HepG2 (cell line): ENCODE data around the gene GLYATL1B. TPM values are rescaled to one million over a fixed set of nuclear protein-coding genes. Genes with fewer than 3 reads are reported as not detected.

Experiments
- ATF7-NPFF ChIP-seq: sonication (generic); formaldehyde crosslinking; IDR thresholded peaks from 2 replicates; pipeline ENCODE4 v1.8.1; 2023; ENCODE audit warnings: mild to moderate bottlenecking, low read depth, missing genetic modification reagents, moderate library complexity
- ATM ChIP-seq: fragments of 450-650 bp; IDR thresholded peaks from 2 replicates; pipeline ENCODE4 v1.7.1; 2017; ENCODE audit warnings: mild to moderate bottlenecking, borderline replicate concordance
- CCAR2 ChIP-seq: fragments of 200-400 bp; formaldehyde crosslinking; optimal IDR thresholded peaks from 2 replicates; pipeline ENCODE3; 2018; ENCODE audit warnings: low read depth, mild to moderate bottlenecking, low read length, moderate library complexity
- CREB1 ChIP-seq, 2 experiments: fragments of 450-650 bp in 1 of 2; IDR thresholded peaks; 2 replicates each; pipeline ENCODE4 v1.6.1; 2016 to 2017; ENCODE audit warnings: control low read depth in 1 of 2, mild to moderate bottlenecking in 1 of 2, missing compliant biosample characterization in 1 of 2, missing genetic modification characterization in 1 of 2
- GZF1 ChIP-seq: sonication (generic); formaldehyde crosslinking; IDR thresholded peaks from 2 replicates; pipeline ENCODE4 v1.5.1; 2020; ENCODE audit warnings: mild to moderate bottlenecking, missing genetic modification reagents
- NCOA5 ChIP-seq: sonication (generic); formaldehyde crosslinking; IDR thresholded peaks from 2 replicates; pipeline ENCODE4 v1.4.0; 2020; ENCODE audit warnings: missing genetic modification reagents
- POLR2AphosphoS5 ChIP-seq: IDR thresholded peaks from 2 replicates; pipeline ENCODE4 v1.6.1; 2012; ENCODE audit warnings: low read depth, low read length
- TARDBP ChIP-seq: sonication (generic); formaldehyde crosslinking; IDR thresholded peaks from 2 replicates; pipeline ENCODE4 v1.8.0; 2022; ENCODE audit warnings: mild to moderate bottlenecking, missing genetic modification reagents
- ZBTB7A ChIP-seq: sonication (generic); formaldehyde crosslinking; IDR thresholded peaks from 2 replicates; pipeline ENCODE4 v1.8.0; 2022; ENCODE audit warnings: mild to moderate bottlenecking, missing genetic modification reagents
- ZNF143 ChIP-seq: sonication (generic); formaldehyde crosslinking; IDR thresholded peaks from 2 replicates; pipeline ENCODE4 v1.4.0; 2020; ENCODE audit warnings: missing genetic modification reagents
- ZNF343 ChIP-seq: sonication (generic); formaldehyde crosslinking; IDR thresholded peaks from 2 replicates; pipeline ENCODE4 v1.4.0; 2020; ENCODE audit warnings: mild to moderate bottlenecking, missing genetic modification reagents
- ZNF354B ChIP-seq: sonication (generic); formaldehyde crosslinking; IDR thresholded peaks from 2 replicates; pipeline ENCODE4 v1.8.0; 2022; ENCODE audit warnings: mild to moderate bottlenecking, missing genetic modification reagents
- ZNF510 ChIP-seq: sonication (generic); formaldehyde crosslinking; IDR thresholded peaks from 2 replicates; pipeline ENCODE4 v1.4.0; 2020; ENCODE audit warnings: low read depth, mild to moderate bottlenecking, missing genetic modification reagents
- ZNF660 ChIP-seq: sonication (generic); formaldehyde crosslinking; IDR thresholded peaks from 2 replicates; pipeline ENCODE4 v1.5.1; 2020; ENCODE audit warnings: mild to moderate bottlenecking, low read depth, missing genetic modification reagents, borderline replicate concordance
- ZNF790 ChIP-seq: sonication (generic); formaldehyde crosslinking; IDR thresholded peaks from 2 replicates; pipeline ENCODE4 v1.8.0; 2022; ENCODE audit warnings: missing genetic modification reagents, mild to moderate bottlenecking, borderline replicate concordance
- ZNF841 ChIP-seq: sonication (generic); formaldehyde crosslinking; IDR thresholded peaks from 2 replicates; pipeline ENCODE4 v1.8.1; 2023; ENCODE audit warnings: missing genetic modification reagents, borderline replicate concordance
- polyA plus RNA-seq, 8 experiments: library from polyadenylated mRNA; depleted of rRNA in 3 of 8; stranded (reverse) in 7 of 8; unstranded in 1 of 8; fragments of >200 nt; fragmentation: Illumina TruSeq in 4 of 8; extraction: Trizol in 4 of 8; gene quantifications; 2 replicates each; pipeline versions ENCODE4 v1.2.1 to v1.2.3, GENCODE V29; 2011 to 2016; ENCODE audit warnings: low read depth in 4 of 8, missing spikeins in 1 of 8, mixed read lengths in 1 of 8; ENCODE audit not compliant: insufficient read depth in 1 of 8
- total RNA-seq, 5 experiments: library from RNA; depleted of rRNA; stranded (reverse); fragments of >200 nt; fragmentation: Illumina TruSeq; extraction: Trizol; gene quantifications; 2 replicates each; pipeline ENCODE4 v1.2.3, GENCODE V29; 2016; ENCODE audit warnings: low read depth in 1 of 5
- TF ChIP-seq, protein P1 (sequence below): sonication (generic); formaldehyde crosslinking; IDR thresholded peaks from 2 replicates; pipeline ENCODE4 v1.5.0; 2020; ENCODE audit warnings: mild to moderate bottlenecking, low read depth, missing genetic modification reagents, borderline replicate concordance
- TF ChIP-seq, protein P2 (sequence below): sonication (generic); formaldehyde crosslinking; IDR thresholded peaks from 2 replicates; pipeline ENCODE4 v1.5.1; 2020; ENCODE audit warnings: missing genetic modification reagents, mild to moderate bottlenecking, borderline replicate concordance
- TF ChIP-seq, protein P3 (sequence below): sonication (generic); formaldehyde crosslinking; IDR thresholded peaks from 2 replicates; pipeline ENCODE4 v1.4.0; 2020; ENCODE audit warnings: missing genetic modification reagents, mild to moderate bottlenecking, borderline replicate concordance
- TF ChIP-seq, protein P4 (sequence below): IDR thresholded peaks from 2 replicates; pipeline ENCODE4 v1.6.1; 2016; ENCODE audit warnings: missing genetic modification reagents, missing compliant biosample characterization
- TF ChIP-seq, protein P5 (sequence below): sonication (generic); formaldehyde crosslinking; IDR thresholded peaks from 2 replicates; pipeline ENCODE4 v1.8.1; 2022; ENCODE audit warnings: mild to moderate bottlenecking, missing genetic modification reagents

GLYATL1B gene
- total and polyA plus RNA-seq, 2 of the 13 experiments (the other 11 are each of a cell fraction or from before 2014, with no cell fraction given), result not detected

DNA sequence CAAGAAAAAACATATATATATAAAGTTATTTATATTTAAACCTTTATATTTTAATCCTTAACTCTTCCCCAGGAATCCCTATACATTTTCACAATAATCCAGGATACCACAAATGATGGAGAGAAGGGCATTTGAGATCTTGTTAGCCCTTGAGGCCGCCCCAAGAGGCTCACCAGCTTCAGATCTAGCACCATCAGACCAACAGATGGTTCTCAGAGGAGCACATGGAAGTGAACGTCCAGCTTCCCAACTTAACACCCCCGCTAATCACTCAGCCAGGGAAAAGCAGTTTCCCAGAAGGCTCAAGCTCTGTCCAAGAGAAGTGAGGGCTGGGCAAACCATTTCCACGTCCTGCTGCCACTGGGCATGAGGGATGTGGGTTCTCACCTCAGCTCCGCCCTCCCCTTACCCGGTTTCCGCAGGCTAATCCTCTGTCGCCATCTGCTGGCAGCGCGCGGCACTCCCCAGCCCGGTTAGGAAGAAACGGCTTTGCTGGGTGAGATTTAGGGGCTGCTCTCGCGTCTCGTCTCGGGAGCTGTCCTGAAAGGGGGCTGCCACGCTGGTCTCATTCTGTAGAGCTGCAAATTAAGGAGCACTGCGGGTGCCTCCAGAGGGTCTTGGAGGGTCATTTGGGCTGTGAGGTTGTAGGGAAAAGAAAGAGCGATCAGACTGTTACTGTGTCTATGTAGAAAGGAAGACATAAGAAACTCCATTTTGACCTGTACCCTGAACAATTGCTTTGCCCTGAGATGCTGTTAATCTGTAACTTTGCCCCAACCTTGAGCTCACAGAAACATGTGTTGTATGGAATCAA is 49.7 kb downstream of the GLYATL1B start (continued):
- TF ChIP-seq POLR2AphosphoS5, result no peak
- no peak for TF ChIP-seq CREB1 (IDR thresholded peaks at IDR 0.05)
- TF ChIP-seq CREB1 (CRISPR knock-in tag; IDR thresholded peaks at IDR 0.05), result no peak
- no peak for TF ChIP-seq NCOA5 (CRISPR knock-in tag)
- no peak for TF ChIP-seq ZNF143 (CRISPR knock-in tag)
- no peak for TF ChIP-seq ATM
- no peak for TF ChIP-seq ZNF841 (CRISPR knock-in tag)
- no peak for TF ChIP-seq ZNF510 (CRISPR knock-in tag)
- TF ChIP-seq TARDBP (CRISPR knock-in tag), result peak; percentile 45
- TF ChIP-seq ZNF790 (CRISPR knock-in tag), result no peak
- TF ChIP-seq, protein P1, sequence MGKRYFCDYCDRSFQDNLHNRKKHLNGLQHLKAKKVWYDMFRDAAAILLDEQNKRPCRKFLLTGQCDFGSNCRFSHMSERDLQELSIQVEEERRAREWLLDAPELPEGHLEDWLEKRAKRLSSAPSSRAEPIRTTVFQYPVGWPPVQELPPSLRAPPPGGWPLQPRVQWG (CRISPR knock-in tag), result no peak
- 0 out of 2 replicates have a peak, but pooled peaks have one; percentile 26 for TF ChIP-seq ZNF354B (CRISPR knock-in tag)
- TF ChIP-seq, protein P2, sequence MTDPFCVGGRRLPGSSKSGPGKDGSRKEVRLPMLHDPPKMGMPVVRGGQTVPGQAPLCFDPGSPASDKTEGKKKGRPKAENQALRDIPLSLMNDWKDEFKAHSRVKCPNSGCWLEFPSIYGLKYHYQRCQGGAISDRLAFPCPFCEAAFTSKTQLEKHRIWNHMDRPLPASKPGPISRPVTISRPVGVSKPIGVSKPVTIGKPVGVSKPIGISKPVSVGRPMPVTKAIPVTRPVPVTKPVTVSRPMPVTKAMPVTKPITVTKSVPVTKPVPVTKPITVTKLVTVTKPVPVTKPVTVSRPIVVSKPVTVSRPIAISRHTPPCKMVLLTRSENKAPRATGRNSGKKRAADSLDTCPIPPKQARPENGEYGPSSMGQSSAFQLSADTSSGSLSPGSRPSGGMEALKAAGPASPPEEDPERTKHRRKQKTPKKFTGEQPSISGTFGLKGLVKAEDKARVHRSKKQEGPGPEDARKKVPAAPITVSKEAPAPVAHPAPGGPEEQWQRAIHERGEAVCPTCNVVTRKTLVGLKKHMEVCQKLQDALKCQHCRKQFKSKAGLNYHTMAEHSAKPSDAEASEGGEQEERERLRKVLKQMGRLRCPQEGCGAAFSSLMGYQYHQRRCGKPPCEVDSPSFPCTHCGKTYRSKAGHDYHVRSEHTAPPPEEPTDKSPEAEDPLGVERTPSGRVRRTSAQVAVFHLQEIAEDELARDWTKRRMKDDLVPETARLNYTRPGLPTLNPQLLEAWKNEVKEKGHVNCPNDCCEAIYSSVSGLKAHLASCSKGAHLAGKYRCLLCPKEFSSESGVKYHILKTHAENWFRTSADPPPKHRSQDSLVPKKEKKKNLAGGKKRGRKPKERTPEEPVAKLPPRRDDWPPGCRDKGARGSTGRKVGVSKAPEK (CRISPR knock-in tag), result no peak
- TF ChIP-seq, protein P3, sequence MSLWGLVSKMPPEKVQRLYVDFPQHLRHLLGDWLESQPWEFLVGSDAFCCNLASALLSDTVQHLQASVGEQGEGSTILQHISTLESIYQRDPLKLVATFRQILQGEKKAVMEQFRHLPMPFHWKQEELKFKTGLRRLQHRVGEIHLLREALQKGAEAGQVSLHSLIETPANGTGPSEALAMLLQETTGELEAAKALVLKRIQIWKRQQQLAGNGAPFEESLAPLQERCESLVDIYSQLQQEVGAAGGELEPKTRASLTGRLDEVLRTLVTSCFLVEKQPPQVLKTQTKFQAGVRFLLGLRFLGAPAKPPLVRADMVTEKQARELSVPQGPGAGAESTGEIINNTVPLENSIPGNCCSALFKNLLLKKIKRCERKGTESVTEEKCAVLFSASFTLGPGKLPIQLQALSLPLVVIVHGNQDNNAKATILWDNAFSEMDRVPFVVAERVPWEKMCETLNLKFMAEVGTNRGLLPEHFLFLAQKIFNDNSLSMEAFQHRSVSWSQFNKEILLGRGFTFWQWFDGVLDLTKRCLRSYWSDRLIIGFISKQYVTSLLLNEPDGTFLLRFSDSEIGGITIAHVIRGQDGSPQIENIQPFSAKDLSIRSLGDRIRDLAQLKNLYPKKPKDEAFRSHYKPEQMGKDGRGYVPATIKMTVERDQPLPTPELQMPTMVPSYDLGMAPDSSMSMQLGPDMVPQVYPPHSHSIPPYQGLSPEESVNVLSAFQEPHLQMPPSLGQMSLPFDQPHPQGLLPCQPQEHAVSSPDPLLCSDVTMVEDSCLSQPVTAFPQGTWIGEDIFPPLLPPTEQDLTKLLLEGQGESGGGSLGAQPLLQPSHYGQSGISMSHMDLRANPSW (CRISPR knock-in tag), result no peak
- TF ChIP-seq, protein P4, sequence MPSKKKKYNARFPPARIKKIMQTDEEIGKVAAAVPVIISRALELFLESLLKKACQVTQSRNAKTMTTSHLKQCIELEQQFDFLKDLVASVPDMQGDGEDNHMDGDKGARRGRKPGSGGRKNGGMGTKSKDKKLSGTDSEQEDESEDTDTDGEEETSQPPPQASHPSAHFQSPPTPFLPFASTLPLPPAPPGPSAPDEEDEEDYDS (CRISPR knock-in tag), result no peak; the same call in 1 of the 2 replicates
- TF ChIP-seq GZF1, result no peak
- no peak for TF ChIP-seq ZNF660 (CRISPR knock-in tag)
- TF ChIP-seq CCAR2, result no peak
- TF ChIP-seq ZNF343, result no peak
- TF ChIP-seq ATF7-NPFF (CRISPR knock-in tag), result no peak
- no peak for TF ChIP-seq ZBTB7A (CRISPR knock-in tag)
- TF ChIP-seq, protein P5, sequence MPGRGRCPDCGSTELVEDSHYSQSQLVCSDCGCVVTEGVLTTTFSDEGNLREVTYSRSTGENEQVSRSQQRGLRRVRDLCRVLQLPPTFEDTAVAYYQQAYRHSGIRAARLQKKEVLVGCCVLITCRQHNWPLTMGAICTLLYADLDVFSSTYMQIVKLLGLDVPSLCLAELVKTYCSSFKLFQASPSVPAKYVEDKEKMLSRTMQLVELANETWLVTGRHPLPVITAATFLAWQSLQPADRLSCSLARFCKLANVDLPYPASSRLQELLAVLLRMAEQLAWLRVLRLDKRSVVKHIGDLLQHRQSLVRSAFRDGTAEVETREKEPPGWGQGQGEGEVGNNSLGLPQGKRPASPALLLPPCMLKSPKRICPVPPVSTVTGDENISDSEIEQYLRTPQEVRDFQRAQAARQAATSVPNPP (CRISPR knock-in tag), result no peak
